Measurements from ENCODE around the gene MEST. TPM values are rescaled to one million over a fixed set of nuclear protein-coding genes. Genes with fewer than 3 reads are reported as not detected.
"Not testable (repeated sequence)": the region's sequence is repeated elsewhere in the genome, so short reads cannot be mapped to it uniquely, and the experiment has no call there.

The MEST gene, protein sequence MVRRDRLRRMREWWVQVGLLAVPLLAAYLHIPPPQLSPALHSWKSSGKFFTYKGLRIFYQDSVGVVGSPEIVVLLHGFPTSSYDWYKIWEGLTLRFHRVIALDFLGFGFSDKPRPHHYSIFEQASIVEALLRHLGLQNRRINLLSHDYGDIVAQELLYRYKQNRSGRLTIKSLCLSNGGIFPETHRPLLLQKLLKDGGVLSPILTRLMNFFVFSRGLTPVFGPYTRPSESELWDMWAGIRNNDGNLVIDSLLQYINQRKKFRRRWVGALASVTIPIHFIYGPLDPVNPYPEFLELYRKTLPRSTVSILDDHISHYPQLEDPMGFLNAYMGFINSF
- polyA plus RNA-seq (ENCODE audit: insufficient read length in 4 of 4): 100 to 1,000 TPM; 646 to 761 (median 684) TPM

GRCh38 chr7:130491841-130492522 is at the start of gene MEST:
MEST (plus strand) TSS chr7:130492085; CDS start chr7:130492314, 229 bp downstream.
- no peak for DNase-seq (ENCODE audit: low read depth in 4 of 4, low spot score in 2 of 4)

GRCh38 chr7:130442601-130443000 is 49.3 kb upstream of the MEST start:
- no peak for DNase-seq (ENCODE audit: low read depth in 4 of 4, low spot score in 2 of 4)

- no peak for DNase-seq (ENCODE audit: low read depth in 4 of 4, low spot score in 2 of 4)
Measured at GRCh38 chr7:130444234-130444633, 47.7 kb upstream of the MEST start.

DNA sequence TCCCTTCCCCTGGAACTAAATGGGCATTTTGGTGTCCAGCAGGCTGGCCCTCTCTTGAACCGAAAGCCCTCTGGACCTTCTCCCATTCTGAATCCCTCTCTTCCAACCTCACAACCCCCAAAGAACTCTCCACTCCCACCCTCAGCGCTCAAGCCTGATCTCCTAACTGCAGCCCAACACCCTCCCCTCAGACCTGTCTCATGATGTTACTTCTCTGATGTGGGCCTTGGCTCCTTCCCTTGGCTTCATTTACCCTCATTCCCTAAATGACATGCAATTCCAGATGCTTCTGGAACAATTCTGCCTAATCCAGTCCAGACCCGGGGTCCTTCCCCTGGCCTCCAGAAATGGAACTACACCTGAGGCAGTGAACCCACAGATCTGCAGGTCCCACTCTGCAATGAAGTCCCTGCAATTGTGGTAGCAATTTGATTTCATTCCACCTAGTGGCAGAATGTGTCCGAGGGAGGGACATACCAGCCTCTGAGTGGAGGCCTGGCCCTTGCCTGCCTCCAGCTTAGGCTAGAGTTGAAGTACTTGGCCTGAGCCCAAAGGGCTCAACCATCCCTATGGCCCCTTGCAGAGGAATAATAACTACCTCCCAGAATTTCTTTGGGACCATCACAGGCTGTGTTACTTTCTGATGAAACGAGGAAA is 47.0 kb upstream of the MEST start:
- DNase-seq (ENCODE audit: low read depth in 4 of 4, low spot score in 2 of 4): no peak

GRCh38 chr7:130446259-130446658 is 45.6 kb upstream of the MEST start:
- no peak for DNase-seq (ENCODE audit: low read depth in 4 of 4, low spot score in 2 of 4)

GRCh38 chr7:130451344-130451743 is 40.5 kb upstream of the MEST start:
- DNase-seq (ENCODE audit: low read depth in 4 of 4, low spot score in 2 of 4): not testable (repeated sequence)

DNA sequence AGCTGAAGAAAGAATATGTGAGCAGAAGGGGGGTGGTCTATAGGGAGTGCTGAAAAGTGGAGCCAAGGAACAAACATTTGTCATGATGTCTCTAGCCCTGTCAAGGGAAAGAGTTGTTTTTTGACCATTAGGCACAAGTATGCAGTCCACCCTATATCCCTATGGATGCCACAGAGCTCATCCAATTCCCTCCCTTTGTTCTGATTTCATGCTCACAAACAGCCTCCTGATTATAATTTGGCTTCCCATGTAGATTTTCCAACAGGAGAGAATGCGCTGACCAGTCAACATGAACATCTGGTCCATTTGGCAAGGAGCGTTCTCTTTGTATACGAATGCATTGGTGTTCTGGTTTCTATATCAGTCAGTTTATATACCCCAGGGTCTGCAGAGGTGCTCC is 38.9 kb upstream of the MEST start:
- no peak for DNase-seq (ENCODE audit: low read depth in 4 of 4, low spot score in 2 of 4)

DNA sequence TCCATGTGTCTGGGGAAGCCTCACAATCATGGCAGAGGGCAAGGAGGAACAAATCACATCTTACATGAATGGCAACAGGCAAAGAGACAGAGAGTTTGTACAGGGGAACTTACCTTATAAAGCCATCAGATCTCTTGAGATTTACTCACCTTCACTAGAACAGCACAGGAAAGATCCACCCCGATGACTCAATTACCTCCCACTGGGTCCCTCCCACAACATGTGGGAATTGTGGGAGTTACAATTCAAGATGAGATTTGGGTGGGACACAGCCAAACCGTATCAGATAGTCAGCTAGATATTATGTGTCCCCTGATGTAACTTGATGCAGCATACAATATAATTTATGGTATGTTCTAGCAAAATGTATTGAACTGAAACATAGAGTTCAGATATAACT is 36.9 kb upstream of the MEST start:
- no peak for DNase-seq (ENCODE audit: low read depth in 4 of 4, low spot score in 2 of 4)

GRCh38 chr7:130458257-130458656 is 33.6 kb upstream of the MEST start:
- DNase-seq (ENCODE audit: low read depth in 4 of 4, low spot score in 2 of 4): no peak

- no peak for DNase-seq (ENCODE audit: low read depth in 4 of 4, low spot score in 2 of 4)
Measured at GRCh38 chr7:130461272-130461671, 30.6 kb upstream of the MEST start.

GRCh38 chr7:130463553-130464434 is 28.1 kb upstream of the MEST start:
- DNase-seq (ENCODE audit: low read depth in 4 of 4, low spot score in 2 of 4): no peak

- no peak for DNase-seq (ENCODE audit: low read depth in 4 of 4, low spot score in 2 of 4)
Measured at GRCh38 chr7:130468612-130469011, 23.3 kb upstream of the MEST start.

GRCh38 chr7:130471974-130472373 is 19.9 kb upstream of the MEST start:
- no peak for DNase-seq (ENCODE audit: low read depth in 4 of 4, low spot score in 2 of 4)

DNA sequence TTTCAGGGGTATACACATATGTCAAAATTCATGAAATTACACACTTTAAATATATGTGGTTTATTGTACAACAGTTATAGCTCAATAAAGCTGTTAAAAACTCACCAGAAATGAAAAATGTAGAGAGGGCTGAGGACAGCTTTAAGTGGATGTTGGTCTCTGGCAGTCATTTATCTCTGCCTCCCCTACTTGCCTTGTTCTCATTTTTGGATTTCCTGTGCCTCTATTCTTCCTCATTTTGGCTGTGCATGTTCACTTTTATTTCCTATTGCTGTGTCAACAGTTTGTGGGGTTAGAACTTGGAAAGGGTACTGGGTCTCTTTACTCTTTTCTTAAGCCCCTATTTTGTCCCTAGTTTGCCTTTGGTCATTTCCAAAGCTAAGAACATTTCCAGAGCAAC is 18.6 kb upstream of the MEST start:
- DNase-seq (ENCODE audit: low read depth in 4 of 4, low spot score in 2 of 4): no peak

DNA sequence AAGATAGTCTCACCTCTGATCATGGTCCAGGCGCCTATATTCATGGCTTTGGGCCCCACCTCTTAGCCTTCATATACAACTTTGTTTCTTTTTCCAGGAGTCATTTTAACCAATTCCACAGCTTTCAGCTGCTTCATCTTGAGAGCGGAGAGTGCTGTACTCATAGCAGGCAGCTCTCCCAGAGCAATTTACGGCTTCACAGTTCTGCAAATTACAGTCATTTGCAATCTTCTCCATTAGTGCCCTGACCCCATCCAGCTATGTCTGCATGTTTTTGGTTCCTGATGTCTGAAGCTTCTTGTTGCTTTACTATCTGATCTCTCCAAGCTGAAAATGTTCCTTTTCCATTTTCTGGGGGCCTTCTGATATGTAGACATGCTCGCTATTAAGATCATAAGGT is 18.0 kb upstream of the MEST start:
- no peak for DNase-seq (ENCODE audit: low read depth in 4 of 4, low spot score in 2 of 4)

DNA sequence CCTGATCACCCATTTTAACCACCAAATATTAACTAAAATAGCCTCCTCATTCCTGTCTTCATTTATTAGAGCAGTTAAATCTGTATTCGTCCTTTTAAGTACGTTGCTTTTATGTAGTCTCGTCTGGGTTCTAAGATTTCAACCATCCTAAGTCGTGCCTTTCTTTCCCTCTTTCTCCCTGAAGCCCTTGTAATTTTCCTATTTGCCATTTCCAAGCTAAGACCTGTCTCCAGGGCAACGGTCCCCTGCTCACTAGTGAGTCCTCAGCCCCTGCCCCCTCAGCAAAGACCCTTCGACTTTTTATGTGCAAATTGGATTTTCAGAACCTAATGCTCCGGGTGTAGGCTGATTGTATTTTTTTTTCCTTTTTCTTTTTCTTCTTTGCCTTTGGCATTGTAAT is 16.1 kb upstream of the MEST start:
- no peak for DNase-seq (ENCODE audit: low read depth in 4 of 4, low spot score in 2 of 4)

DNA sequence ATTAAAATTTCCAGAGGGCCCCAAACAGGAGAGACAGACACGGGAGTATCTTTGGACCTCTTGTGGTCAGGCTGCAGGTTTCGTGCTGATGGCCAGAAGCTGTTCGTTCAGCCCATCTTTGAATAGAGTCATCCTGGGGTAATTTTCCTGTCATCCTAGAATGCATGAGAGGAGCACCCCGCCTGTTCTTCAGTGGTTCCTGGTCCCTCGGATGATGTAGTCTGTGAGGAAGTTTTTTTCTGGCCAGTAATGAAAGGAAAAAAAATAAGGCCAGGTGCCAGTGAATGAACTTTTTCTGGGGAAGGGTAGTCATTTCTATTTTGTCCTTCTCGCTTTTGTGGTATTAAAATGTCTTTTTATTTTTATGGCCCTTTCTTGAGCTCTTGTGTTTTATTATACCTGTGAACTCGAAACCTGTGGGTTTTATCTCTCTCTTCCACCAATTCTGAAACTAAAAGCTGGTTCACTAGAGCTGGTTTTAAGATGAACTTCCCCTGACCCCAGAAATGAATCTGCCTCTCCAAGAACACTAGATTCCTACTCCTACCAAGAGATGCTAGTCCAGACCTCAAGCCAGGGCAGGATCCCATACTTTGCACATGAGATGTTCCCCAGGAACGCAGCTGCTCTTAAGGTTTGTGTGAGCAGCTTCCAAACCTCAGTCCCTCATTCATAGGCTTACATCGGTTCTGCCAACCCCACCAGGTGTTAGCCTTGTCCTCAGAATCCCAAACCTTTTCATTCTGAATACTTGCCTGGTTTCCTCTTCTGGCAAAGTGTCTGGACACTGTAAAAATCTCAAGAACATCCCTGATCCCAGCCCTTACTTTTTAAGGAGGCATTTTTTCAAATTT is 15.4 kb upstream of the MEST start:
- no peak for DNase-seq (ENCODE audit: low read depth in 4 of 4, low spot score in 2 of 4)

GRCh38 chr7:130478991-130479390 is 12.9 kb upstream of the MEST start:
- DNase-seq (ENCODE audit: low read depth in 4 of 4, low spot score in 2 of 4): no peak

- no peak for DNase-seq (ENCODE audit: low read depth in 4 of 4, low spot score in 2 of 4)
Measured at GRCh38 chr7:130479716-130480400, 12.0 kb upstream of the MEST start.
